DND-41 (cell line): ENCODE data around the gene SURF2.
"Not testable (repeated sequence)": the region's sequence is repeated elsewhere in the genome, so short reads cannot be mapped to it uniquely, and the experiment has no call there.

ENCODE experiments used
- CTCF ChIP-seq: IDR thresholded peaks from 2 replicates; pipeline ENCODE4 v1.5.1; 2012; ENCODE audit warnings: borderline replicate concordance, low read length, moderate library complexity, mild to moderate bottlenecking; ENCODE audit not compliant: poor library complexity, severe bottlenecking; ENCODE audit errors: extremely low read depth
- EZH2 ChIP-seq: IDR thresholded peaks from 3 replicates; pipeline ENCODE4 v1.6.1; 2012; ENCODE audit warnings: borderline replicate concordance, low read depth, mild to moderate bottlenecking, moderate library complexity, low read length, inconsistent platforms; ENCODE audit not compliant: severe bottlenecking

- not testable (repeated sequence) for TF ChIP-seq EZH2, CTCF
These were observed 29.3 kb upstream of the SURF2 start for GRCh38 chr9:133327021-133327420.
